Epithelial cell of esophagus (primary cell): Measurements from ENCODE around the gene HSD11B1L.

ENCODE experiments used
- DNase-seq: peaks from one replicate; pipeline ENCODE4 v3.0.0; 2010; ENCODE audit warnings: low read depth
- H3K4me3 ChIP-seq: 2 replicates; pipeline ENCODE4 v1.5.1; 2011; ENCODE audit warnings: mild to moderate bottlenecking, low read length, control low read depth
- TF ChIP-seq, protein P1 (sequence below): IDR thresholded peaks from 2 replicates; pipeline ENCODE4 v1.5.1; 2011; ENCODE audit warnings: low read depth, mild to moderate bottlenecking, low read length, control low read depth, inconsistent platforms; ENCODE audit not compliant: insufficient read depth; ENCODE audit errors: missing control alignments

Gene HSD11B1L

GRCh38 chr19:5703819-5704818 is 23.3 kb downstream of the HSD11B1L start:
- TF ChIP-seq, protein P1, sequence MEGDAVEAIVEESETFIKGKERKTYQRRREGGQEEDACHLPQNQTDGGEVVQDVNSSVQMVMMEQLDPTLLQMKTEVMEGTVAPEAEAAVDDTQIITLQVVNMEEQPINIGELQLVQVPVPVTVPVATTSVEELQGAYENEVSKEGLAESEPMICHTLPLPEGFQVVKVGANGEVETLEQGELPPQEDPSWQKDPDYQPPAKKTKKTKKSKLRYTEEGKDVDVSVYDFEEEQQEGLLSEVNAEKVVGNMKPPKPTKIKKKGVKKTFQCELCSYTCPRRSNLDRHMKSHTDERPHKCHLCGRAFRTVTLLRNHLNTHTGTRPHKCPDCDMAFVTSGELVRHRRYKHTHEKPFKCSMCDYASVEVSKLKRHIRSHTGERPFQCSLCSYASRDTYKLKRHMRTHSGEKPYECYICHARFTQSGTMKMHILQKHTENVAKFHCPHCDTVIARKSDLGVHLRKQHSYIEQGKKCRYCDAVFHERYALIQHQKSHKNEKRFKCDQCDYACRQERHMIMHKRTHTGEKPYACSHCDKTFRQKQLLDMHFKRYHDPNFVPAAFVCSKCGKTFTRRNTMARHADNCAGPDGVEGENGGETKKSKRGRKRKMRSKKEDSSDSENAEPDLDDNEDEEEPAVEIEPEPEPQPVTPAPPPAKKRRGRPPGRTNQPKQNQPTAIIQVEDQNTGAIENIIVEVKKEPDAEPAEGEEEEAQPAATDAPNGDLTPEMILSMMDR: no peak
- no peak for DNase-seq
- H3K4me3 ChIP-seq: no peak overlapping the region

DNA sequence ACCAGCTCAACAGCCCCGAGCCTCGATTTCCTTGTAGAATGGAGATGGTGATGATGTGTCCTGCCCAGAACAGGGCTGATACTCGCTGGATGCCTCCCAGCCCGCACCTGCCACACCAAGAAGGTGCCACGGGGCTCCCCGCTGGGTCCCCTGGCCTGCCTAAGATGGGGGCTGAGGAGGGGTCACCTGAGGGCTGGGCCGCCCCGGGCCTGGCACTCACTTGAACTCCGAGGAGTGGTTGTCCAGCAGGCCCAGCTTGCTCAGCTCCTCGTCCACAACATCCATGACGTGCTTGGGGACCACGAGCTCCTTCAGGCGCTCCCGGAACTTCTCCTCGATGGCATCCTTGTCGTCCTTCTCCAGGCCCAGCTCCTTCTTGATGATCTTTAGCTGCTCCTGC is 24.7 kb downstream of the HSD11B1L start:
- TF ChIP-seq, protein P1: no peak
- DNase-seq: no peak
- H3K4me3 ChIP-seq: no peak overlapping the region

GRCh38 chr19:5706876-5707573 is 26.2 kb downstream of the HSD11B1L start:
- no peak for DNase-seq
- TF ChIP-seq, protein P1: no peak
- no peak overlapping the region for H3K4me3 ChIP-seq

DNA sequence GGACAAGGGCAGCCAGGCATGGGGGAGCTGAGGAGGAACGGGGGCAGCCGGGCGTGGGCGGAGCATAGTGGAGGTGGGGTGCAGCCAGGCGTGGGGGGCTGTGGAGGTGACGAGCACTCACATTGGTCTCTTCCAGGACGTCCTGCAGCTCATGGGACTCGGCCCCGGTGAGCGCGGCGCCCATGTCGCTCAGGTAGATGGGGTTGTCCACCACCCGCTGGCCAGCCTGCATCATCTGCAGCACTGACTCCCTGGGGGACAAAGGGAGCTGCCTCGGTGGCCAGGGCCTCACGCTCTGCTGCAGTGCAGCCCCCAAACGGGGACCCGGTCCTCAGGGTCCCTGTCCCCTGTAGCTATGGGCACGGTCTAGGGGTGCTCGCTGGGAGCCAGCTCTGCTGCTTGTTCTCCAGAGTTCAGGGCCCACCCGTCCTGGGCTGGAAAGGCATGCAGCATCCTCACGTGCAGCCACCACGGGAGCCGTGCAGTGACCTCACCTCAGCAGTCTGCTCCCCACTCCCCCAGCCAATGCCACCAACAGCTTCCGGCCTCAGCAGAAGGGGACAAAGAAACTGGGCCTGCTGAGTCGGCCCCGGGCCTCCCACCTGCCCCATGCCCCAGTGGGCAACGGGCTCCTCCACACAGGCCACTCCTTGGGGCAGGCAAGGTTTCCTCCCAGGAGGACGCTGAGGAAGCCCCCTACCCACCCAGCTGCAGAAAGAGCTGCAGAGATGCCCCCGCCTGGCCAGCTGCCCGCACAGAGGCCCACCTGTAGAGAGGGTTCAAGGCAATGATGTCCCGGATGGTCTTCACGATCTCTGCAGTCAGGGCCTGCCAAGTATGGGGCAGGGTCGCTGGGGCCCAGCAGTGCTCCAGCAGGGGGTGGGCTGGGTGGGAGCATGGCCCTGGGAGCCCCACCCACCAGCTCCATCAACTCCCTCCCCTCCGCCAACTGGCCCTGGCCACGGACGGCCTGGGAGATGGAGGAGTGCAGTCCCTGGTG is 27.0 kb downstream of the HSD11B1L start:
- TF ChIP-seq, protein P1: no peak
- no peak for DNase-seq
- H3K4me3 ChIP-seq: no peak overlapping the region

- no peak for DNase-seq
- TF ChIP-seq, protein P1: no peak
- no peak overlapping the region for H3K4me3 ChIP-seq
These were observed 30.2 kb downstream of the HSD11B1L start for GRCh38 chr19:5711025-5711424.

DNA sequence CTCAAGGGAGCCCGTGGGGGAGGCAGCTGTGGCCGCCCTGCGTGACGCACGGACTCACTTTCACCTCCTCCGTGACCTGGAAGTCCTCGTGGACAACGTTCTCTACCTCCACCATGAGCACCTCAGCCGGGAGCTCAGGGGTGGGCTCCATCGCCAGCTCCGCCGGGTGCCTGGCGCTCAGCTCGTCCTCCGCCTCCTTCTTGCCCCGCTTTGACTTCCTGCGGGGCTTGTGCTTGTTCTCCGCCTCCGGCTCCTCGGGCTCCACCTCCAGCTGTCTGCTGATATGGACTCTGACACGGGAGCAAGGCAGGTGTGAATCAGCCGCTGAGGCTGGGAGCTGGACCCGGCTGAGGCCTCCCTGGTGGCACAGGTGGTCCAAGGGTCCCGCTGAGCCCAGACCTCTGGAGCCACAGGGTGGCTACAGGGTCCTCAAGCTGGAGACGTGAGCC is 30.9 kb downstream of the HSD11B1L start:
- no peak for DNase-seq
- TF ChIP-seq, protein P1: no peak
- H3K4me3 ChIP-seq: no peak overlapping the region
